Upper lobe of left lung (tissue), 6 donors: ENCODE results near the gene ADGRD2. TPM values are rescaled to one million over a fixed set of nuclear protein-coding genes. Genes with fewer than 3 reads are reported as not detected.

Experiments used
- ATAC-seq, 2 donors: fragments of 200-7000 bp; cut with Tn5 transposase; one replicate each; pipeline ENCODE4 v1.9.1; 2022; ENCODE audit warnings: mild to moderate bottlenecking in 2 of 2, moderate library complexity in 2 of 2; ENCODE audit not compliant: low FRiP score in 2 of 2
- DNase-seq, 2 donors: peaks; one replicate each; pipeline ENCODE4 v3.0.0-alpha.2; 2019 to 2020
- H3K27ac ChIP-seq, 4 donors: fragments of 200-600 bp; sonication (generic); one replicate each; pipeline ENCODE4 v1.5.1; 2016 to 2019
- H3K27me3 ChIP-seq, 4 donors: fragments of 200-600 bp; sonication (generic); one replicate each; pipeline ENCODE4 v1.5.1; 2017 to 2019
- H3K36me3 ChIP-seq, 4 donors: fragments of 200-600 bp; sonication (generic); one replicate each; pipeline ENCODE4 v1.5.1; 2016 to 2019
- H3K4me1 ChIP-seq, 4 donors: fragments of 200-600 bp; sonication (generic); one replicate each; pipeline ENCODE4 v1.5.1; 2018 to 2019
- H3K4me3 ChIP-seq, 4 donors: fragments of 200-600 bp; sonication (generic); one replicate each; pipeline ENCODE4 v1.5.1; 2017 to 2019; ENCODE audit warnings: mild to moderate bottlenecking in 2 of 4, moderate library complexity in 1 of 4
- H3K9me3 ChIP-seq, 4 donors: fragments of 200-600 bp; sonication (generic); one replicate each; pipeline ENCODE4 v1.5.1; 2018 to 2019
- CTCF ChIP-seq, 6 experiments: fragments of 450-650 bp in 4 of 6; fragments of 200-600 bp in 2 of 6; sonication (generic) in 2 of 6; IDR thresholded peaks; one replicate each; pipeline ENCODE4 v1.5.1; 2016 to 2019; ENCODE audit warnings: antibody characterized with exemption in 6 of 6
- EP300 ChIP-seq, 4 donors: sonication (generic); formaldehyde crosslinking; IDR thresholded peaks; one replicate each; pipeline ENCODE4 v1.5.1; 2017; ENCODE audit warnings: antibody characterized with exemption in 4 of 4, control low read depth in 2 of 4
- POLR2A ChIP-seq, 4 donors: fragments of 450-650 bp; IDR thresholded peaks; one replicate each; pipeline ENCODE4 v1.5.1; 2016 to 2017; ENCODE audit warnings: antibody characterized with exemption in 4 of 4, mild to moderate bottlenecking in 2 of 4
- POLR2AphosphoS5 ChIP-seq, 2 donors: sonication (generic); formaldehyde crosslinking; IDR thresholded peaks; one replicate each; pipeline ENCODE4 v1.5.1; 2017; ENCODE audit warnings: antibody characterized with exemption in 2 of 2
- WGBS, 2 donors: methylation state at CpG; one replicate each; pipeline ENCODE4 v1.1.5; 2017 to 2018; 5-methylcytosine and 5-hydroxymethylcytosine counted together
- total RNA-seq, 6 donors: library from RNA; depleted of rRNA in 4 of 6; stranded (reverse); fragments of >200 nt in 4 of 6; gene quantifications; one replicate each; pipeline versions ENCODE4 v1.1.0 to v1.2.1, GENCODE V29; 2016 to 2021
- donor health status: DM: no; HTN: no; CAD: no; lungs with moderate emphysema.
- donor health status: DM: no; HTN: yes; CAD: no; lungs with severe emphysema.

ADGRD2 gene
- total RNA-seq, 6 donors from 2014 or later: not detected

GRCh38 chr9:124514874-124515273 is 64.6 kb downstream of the ADGRD2 start:
- no peak for DNase-seq
- Histone ChIP-seq H3K27ac (no peak overlapping the region), H3K4me3 (no peak overlapping the region), H3K27me3 (no peaks in the 10 kb centered on the region), H3K36me3 (no peaks in the 10 kb centered on the region), H3K4me1 (peaks cover 8 to 20% (median 18%) of the 10 kb centered on the region in 4 donors), H3K9me3 (no peaks in the 10 kb centered on the region)
- TF ChIP-seq POLR2AphosphoS5 (IDR thresholded peaks at IDR 0.05) (no peak), POLR2A (IDR thresholded peaks at IDR 0.05) (no peak), EP300 (IDR thresholded peaks at IDR 0.05) (no peak), CTCF (IDR thresholded peaks at IDR 0.05) (no peak)
- no peak for ATAC-seq
- 77 to 87% methylated on average over 5 of the region's 5 CpGs for WGBS, 2 donors

DNA sequence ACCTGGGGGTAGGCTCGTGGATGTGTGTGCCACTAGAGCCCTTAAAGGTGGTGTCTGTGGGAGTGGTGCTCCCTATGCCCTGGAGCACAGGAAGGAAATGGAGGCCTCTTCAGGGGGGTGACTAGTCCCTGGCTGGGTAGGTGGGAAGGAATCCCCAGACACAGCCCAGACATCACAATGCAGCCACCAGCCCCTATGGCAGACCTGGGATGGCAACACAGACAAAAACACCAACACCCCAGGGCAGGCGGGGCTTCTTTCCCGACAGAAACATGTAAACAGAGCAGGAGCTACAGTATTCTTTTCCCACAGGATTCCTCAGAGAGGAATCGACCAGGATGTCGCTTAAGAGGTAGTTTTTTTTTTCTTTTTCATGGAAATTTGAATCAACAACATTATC is 67.3 kb downstream of the ADGRD2 start:
- no peak for TF ChIP-seq CTCF (IDR thresholded peaks at IDR 0.05)
- TF ChIP-seq POLR2AphosphoS5 (IDR thresholded peaks at IDR 0.05): no peak
- no peak for TF ChIP-seq EP300 (IDR thresholded peaks at IDR 0.05)
- TF ChIP-seq POLR2A (IDR thresholded peaks at IDR 0.05): no peak
- DNase-seq: no peak
- no peak overlapping the region for H3K4me3 ChIP-seq
- no peaks in the 10 kb centered on the region for H3K36me3 ChIP-seq
- no peaks in the 10 kb centered on the region for H3K9me3 ChIP-seq
- peaks cover 1 to 13% (median 7%) of the 10 kb centered on the region in 4 donors for H3K4me1 ChIP-seq
- no peaks in the 10 kb centered on the region for H3K27me3 ChIP-seq
- 68 to 82% methylated on average over 4 to 5 of the region's 5 CpGs for WGBS, 2 donors
- H3K27ac ChIP-seq: no peak overlapping the region
- no peak for ATAC-seq

GRCh38 chr9:124518116-124518515 is 67.9 kb downstream of the ADGRD2 start:
- WGBS, 2 donors: 90 to 96% methylated on average over 3 to 7 of the region's 7 CpGs
- no peaks in the 10 kb centered on the region for H3K9me3 ChIP-seq
- H3K36me3 ChIP-seq: no peaks in the 10 kb centered on the region
- ATAC-seq (no peak), DNase-seq (no peak)
- H3K27me3 ChIP-seq: no peaks in the 10 kb centered on the region
- H3K4me1 ChIP-seq: peaks cover 0 to 8% (median 4%) of the 10 kb centered on the region in 4 donors
- H3K27ac ChIP-seq: no peak overlapping the region
- no peak for TF ChIP-seq CTCF (IDR thresholded peaks at IDR 0.05)
- no peak for TF ChIP-seq POLR2A (IDR thresholded peaks at IDR 0.05)
- no peak for TF ChIP-seq EP300 (IDR thresholded peaks at IDR 0.05)
- TF ChIP-seq POLR2AphosphoS5 (IDR thresholded peaks at IDR 0.05): no peak
- H3K4me3 ChIP-seq: no peak overlapping the region

DNA sequence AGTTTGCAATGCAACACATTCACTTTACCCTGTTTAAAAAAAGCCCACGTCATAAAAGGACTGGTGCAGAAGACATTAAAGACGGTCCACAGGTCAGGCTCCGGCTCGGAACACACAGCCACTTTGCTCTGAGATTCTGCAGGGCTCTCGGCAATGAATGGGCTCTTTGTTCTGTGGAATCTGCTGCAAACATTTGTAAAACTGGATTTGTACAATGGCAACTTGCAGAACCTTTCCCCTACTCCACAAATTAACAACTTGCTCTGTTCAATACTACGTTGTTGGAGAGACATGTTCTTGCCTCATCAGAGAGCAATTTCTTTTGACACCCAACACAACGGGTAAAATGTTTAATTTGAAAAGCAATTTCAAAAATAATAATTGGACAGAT is 70.0 kb downstream of the ADGRD2 start:
- H3K4me1 ChIP-seq: no peaks in the 10 kb centered on the region
- 85 to 89% methylated on average over 7 of the region's 7 CpGs for WGBS, 2 donors
- H3K36me3 ChIP-seq: no peaks in the 10 kb centered on the region
- no peak overlapping the region for H3K4me3 ChIP-seq
- H3K27ac ChIP-seq: no peak overlapping the region
- no peak for DNase-seq
- no peaks in the 10 kb centered on the region for H3K27me3 ChIP-seq
- no peak for TF ChIP-seq POLR2A (IDR thresholded peaks at IDR 0.05)
- no peak for TF ChIP-seq CTCF (IDR thresholded peaks at IDR 0.05)
- TF ChIP-seq EP300 (IDR thresholded peaks at IDR 0.05): no peak
- TF ChIP-seq POLR2AphosphoS5 (IDR thresholded peaks at IDR 0.05): no peak
- H3K9me3 ChIP-seq: no peaks in the 10 kb centered on the region
- no peak for ATAC-seq

DNA sequence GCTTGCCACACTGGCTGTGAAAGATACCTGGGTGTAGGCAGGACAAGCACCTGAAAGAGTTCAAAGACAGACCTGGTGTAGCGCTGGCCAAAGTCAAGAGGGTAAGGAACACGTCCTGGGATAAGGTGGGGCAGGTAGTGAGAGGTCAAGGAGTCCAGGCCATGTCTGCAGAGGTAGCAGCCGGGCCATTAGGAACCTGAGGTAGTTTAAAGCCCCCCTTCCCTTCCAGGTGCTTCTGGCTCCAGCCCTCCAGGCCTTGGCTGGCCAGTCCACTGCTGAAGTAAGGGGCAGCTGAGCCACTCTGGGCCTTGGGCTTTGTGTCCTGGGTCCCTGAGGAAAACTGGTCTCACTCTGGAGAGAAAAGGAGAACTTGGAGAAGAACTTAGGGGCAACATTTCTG is 70.9 kb downstream of the ADGRD2 start:
- H3K36me3 ChIP-seq: no peaks in the 10 kb centered on the region
- TF ChIP-seq CTCF (IDR thresholded peaks at IDR 0.05) (no peak), POLR2A (IDR thresholded peaks at IDR 0.05) (no peak), POLR2AphosphoS5 (IDR thresholded peaks at IDR 0.05) (no peak), EP300 (IDR thresholded peaks at IDR 0.05) (no peak)
- WGBS, 2 donors: 90 to 100% methylated on average over 3 of the region's 3 CpGs

More for the DNA sequence above, 70.9 kb downstream of the ADGRD2 start:
- ATAC-seq (no peak), DNase-seq (no peak)
- no peak overlapping the region for H3K4me3 ChIP-seq
- no peaks in the 10 kb centered on the region for H3K9me3 ChIP-seq
- H3K27me3 ChIP-seq: no peaks in the 10 kb centered on the region
- no peak overlapping the region for H3K27ac ChIP-seq
- no peaks in the 10 kb centered on the region for H3K4me1 ChIP-seq
